Suprapubic skin (tissue), 2 donors: ENCODE data around the gene OGDHL.

Experiments used
- EP300 ChIP-seq: sonication (generic); formaldehyde crosslinking; IDR thresholded peaks from one replicate; pipeline ENCODE4 v1.6.1; 2017; ENCODE audit warnings: antibody characterized with exemption
- POLR2A ChIP-seq, 2 donors: fragments of 450-650 bp; IDR thresholded peaks; one replicate each; pipeline ENCODE4 v1.6.1; 2017; ENCODE audit warnings: antibody characterized with exemption in 2 of 2, mild to moderate bottlenecking in 2 of 2, moderate library complexity in 2 of 2

- TF ChIP-seq EP300 (no peak), POLR2A (IDR thresholded peaks at IDR 0.05) (no peak)
These were observed 399 bp upstream of the OGDHL start for GRCh38 chr10:49762566-49762877.
